SK-N-SH treated with all-trans-retinoic acid at 6 μM for 48 hours (cell line): Measurements from ENCODE around the gene FARS2.

Source experiments
- ATAC-seq: fragments of 200-7000 bp; cut with Tn5 transposase; 3 replicates; pipeline ENCODE4 v1.9.1; 2020; ENCODE audit warnings: mild to moderate bottlenecking, moderate library complexity
- ARNTL ChIP-seq: fragments of 450-650 bp; formaldehyde crosslinking; IDR thresholded peaks from 2 replicates; pipeline ENCODE4 v1.5.0; 2020; ENCODE audit warnings: low read depth, mild to moderate bottlenecking, moderate library complexity, borderline replicate concordance
- BACH2 ChIP-seq: fragments of 250-450 bp; sonication (Bioruptor Pico); IDR thresholded peaks from 2 replicates; pipeline ENCODE4 v1.9.0; 2021; ENCODE audit warnings: mild to moderate bottlenecking, borderline replicate concordance
- CREB5 ChIP-seq: fragments of 250-450 bp; sonication (Bioruptor Pico); IDR thresholded peaks from 2 replicates; pipeline ENCODE4 v1.5.1; 2020; ENCODE audit warnings: low read depth, mild to moderate bottlenecking, moderate library complexity
- CSDC2 ChIP-seq: fragments of 250-450 bp; sonication (Bioruptor Pico); IDR thresholded peaks from 2 replicates; pipeline ENCODE4 v1.5.0; 2020; ENCODE audit warnings: mild to moderate bottlenecking, moderate library complexity
- CSRNP3 ChIP-seq: fragments of 250-450 bp; sonication (Bioruptor Pico); IDR thresholded peaks from 2 replicates; pipeline ENCODE4 v1.5.1; 2021; ENCODE audit warnings: mild to moderate bottlenecking, moderate library complexity
- ESRRG ChIP-seq: fragments of 250-450 bp; sonication (Bioruptor Pico); IDR thresholded peaks from 2 replicates; pipeline ENCODE4 v1.6.1; 2021; ENCODE audit warnings: mild to moderate bottlenecking
- GLIS3 ChIP-seq: fragments of 250-450 bp; sonication (Bioruptor Pico); IDR thresholded peaks from 2 replicates; pipeline ENCODE4 v1.5.0; 2020; ENCODE audit warnings: mild to moderate bottlenecking, moderate library complexity
- ISL1 ChIP-seq: fragments of 250-450 bp; sonication (Bioruptor Pico); IDR thresholded peaks from 2 replicates; pipeline ENCODE4 v2.1.2; 2022; ENCODE audit warnings: mild to moderate bottlenecking, moderate library complexity
- OSR1 ChIP-seq: fragments of 250-450 bp; sonication (Bioruptor Pico); IDR thresholded peaks from 2 replicates; pipeline ENCODE4 v1.8.0; 2022; ENCODE audit warnings: moderate library complexity, mild to moderate bottlenecking, inconsistent platforms
- PATZ1 ChIP-seq: fragments of 250-450 bp; sonication (Bioruptor Pico); IDR thresholded peaks from 2 replicates; pipeline ENCODE4 v1.8.0; 2020; ENCODE audit warnings: mild to moderate bottlenecking, moderate library complexity, borderline replicate concordance
- POU6F1 ChIP-seq: fragments of 250-450 bp; sonication (Bioruptor Pico); IDR thresholded peaks from 2 replicates; pipeline ENCODE4 v1.8.0; 2021; ENCODE audit warnings: low read depth, mild to moderate bottlenecking, moderate library complexity, borderline replicate concordance
- PPARA ChIP-seq: fragments of 250-450 bp; sonication (Bioruptor Pico); IDR thresholded peaks from 2 replicates; pipeline ENCODE4 v1.5.0; 2020; ENCODE audit warnings: mild to moderate bottlenecking, borderline replicate concordance
- SNAI2 ChIP-seq: fragments of 250-450 bp; sonication (Bioruptor Pico); IDR thresholded peaks from 2 replicates; pipeline ENCODE4 v1.5.0; 2020; ENCODE audit warnings: mild to moderate bottlenecking, moderate library complexity
- TCF4 ChIP-seq: fragments of 250-450 bp; sonication (Bioruptor Pico); IDR thresholded peaks from 2 replicates; pipeline ENCODE4 v1.8.0; 2021; ENCODE audit warnings: mild to moderate bottlenecking, moderate library complexity, borderline replicate concordance
- TOX ChIP-seq: fragments of 250-450 bp; sonication (Bioruptor Pico); IDR thresholded peaks from 2 replicates; pipeline ENCODE4 v1.8.0; 2021; ENCODE audit warnings: mild to moderate bottlenecking, moderate library complexity, borderline replicate concordance
- TSHZ2 ChIP-seq: fragments of 250-450 bp; sonication (Bioruptor Pico); IDR thresholded peaks from 2 replicates; pipeline ENCODE4 v1.5.0; 2020; ENCODE audit warnings: mild to moderate bottlenecking, moderate library complexity
- ZC3H10 ChIP-seq: fragments of 250-450 bp; sonication (Bioruptor Pico); IDR thresholded peaks from 2 replicates; pipeline ENCODE4 v1.5.1; 2021; ENCODE audit warnings: mild to moderate bottlenecking, moderate library complexity
- ZFP3 ChIP-seq: fragments of 250-450 bp; sonication (Bioruptor Pico); IDR thresholded peaks from 2 replicates; pipeline ENCODE4 v1.5.0; 2020; ENCODE audit warnings: mild to moderate bottlenecking, moderate library complexity
- ZFP30 ChIP-seq: fragments of 450-650 bp; formaldehyde crosslinking; IDR thresholded peaks from 2 replicates; pipeline ENCODE4 v1.5.0; 2022; ENCODE audit warnings: mild to moderate bottlenecking, moderate library complexity
- ZNF565 ChIP-seq: fragments of 450-650 bp; formaldehyde crosslinking; conservative IDR thresholded peaks from 2 replicates; pipeline ENCODE4 v1.5.0; 2020; ENCODE audit warnings: low read depth, mild to moderate bottlenecking, moderate library complexity
- ZNF70 ChIP-seq: fragments of 450-650 bp; formaldehyde crosslinking; IDR thresholded peaks from 2 replicates; pipeline ENCODE4 v1.5.0; 2020; ENCODE audit warnings: mild to moderate bottlenecking, moderate library complexity
- ZNF8 ChIP-seq: fragments of 450-650 bp; formaldehyde crosslinking; IDR thresholded peaks from 2 replicates; pipeline ENCODE4 v1.5.0; 2020; ENCODE audit warnings: mild to moderate bottlenecking, moderate library complexity

The FARS2 gene

GRCh38 chr6:5498579-5498899 lies 237.2 kb downstream of the FARS2 start:
- TF ChIP-seq ZNF8 (CRISPR knock-in tag) = no peak
- no peak for TF ChIP-seq POU6F1 (CRISPR knock-in tag)
- TF ChIP-seq TSHZ2 (CRISPR knock-in tag) = no peak
- no peak for TF ChIP-seq CREB5 (CRISPR knock-in tag)
- TF ChIP-seq ISL1 (CRISPR knock-in tag) = no peak
- no peak for TF ChIP-seq ZC3H10 (CRISPR knock-in tag)
- no peak for TF ChIP-seq CSRNP3 (CRISPR knock-in tag)
- TF ChIP-seq PPARA (CRISPR knock-in tag) = no peak
- no peak for TF ChIP-seq TCF4 (CRISPR knock-in tag)
- no peak for TF ChIP-seq CSDC2
- no peak for TF ChIP-seq ZFP30 (CRISPR knock-in tag)
- no peak for TF ChIP-seq OSR1 (CRISPR knock-in tag)
- no peak for TF ChIP-seq BACH2 (CRISPR knock-in tag)
- TF ChIP-seq TOX (CRISPR knock-in tag) = no peak
- no peak for TF ChIP-seq ARNTL
- TF ChIP-seq SNAI2 (CRISPR knock-in tag) = no peak
- no peak for TF ChIP-seq ZNF565 (CRISPR knock-in tag)
- TF ChIP-seq PATZ1 (CRISPR knock-in tag) = no peak
- peak; percentile 51 for ATAC-seq

GRCh38 chr6:5499644-5500306 lies 238.5 kb downstream of the FARS2 start:
- ATAC-seq = peak; percentile 10; the same call in 2 of the 3 replicates
- no peak for TF ChIP-seq SNAI2 (CRISPR knock-in tag)
- no peak for TF ChIP-seq POU6F1 (CRISPR knock-in tag)
- TF ChIP-seq ZFP3 (CRISPR knock-in tag) = no peak
- no peak for TF ChIP-seq ZNF70
- no peak for TF ChIP-seq ZFP30 (CRISPR knock-in tag)
- TF ChIP-seq ARNTL = no peak
- TF ChIP-seq ZNF565 (CRISPR knock-in tag) = no peak
- TF ChIP-seq ESRRG (CRISPR knock-in tag) = no peak
- no peak for TF ChIP-seq TCF4 (CRISPR knock-in tag)
- no peak for TF ChIP-seq PATZ1 (CRISPR knock-in tag)
- TF ChIP-seq GLIS3 (CRISPR knock-in tag) = no peak
